Measurements from ENCODE around the gene DLG2. TPM values are rescaled to one million over a fixed set of nuclear protein-coding genes. Genes with fewer than 3 reads are reported as not detected.

Gene DLG2
- polyA plus RNA-seq, 3 donors, result 0.24 to 0.39 TPM; not detected in 1

DNA sequence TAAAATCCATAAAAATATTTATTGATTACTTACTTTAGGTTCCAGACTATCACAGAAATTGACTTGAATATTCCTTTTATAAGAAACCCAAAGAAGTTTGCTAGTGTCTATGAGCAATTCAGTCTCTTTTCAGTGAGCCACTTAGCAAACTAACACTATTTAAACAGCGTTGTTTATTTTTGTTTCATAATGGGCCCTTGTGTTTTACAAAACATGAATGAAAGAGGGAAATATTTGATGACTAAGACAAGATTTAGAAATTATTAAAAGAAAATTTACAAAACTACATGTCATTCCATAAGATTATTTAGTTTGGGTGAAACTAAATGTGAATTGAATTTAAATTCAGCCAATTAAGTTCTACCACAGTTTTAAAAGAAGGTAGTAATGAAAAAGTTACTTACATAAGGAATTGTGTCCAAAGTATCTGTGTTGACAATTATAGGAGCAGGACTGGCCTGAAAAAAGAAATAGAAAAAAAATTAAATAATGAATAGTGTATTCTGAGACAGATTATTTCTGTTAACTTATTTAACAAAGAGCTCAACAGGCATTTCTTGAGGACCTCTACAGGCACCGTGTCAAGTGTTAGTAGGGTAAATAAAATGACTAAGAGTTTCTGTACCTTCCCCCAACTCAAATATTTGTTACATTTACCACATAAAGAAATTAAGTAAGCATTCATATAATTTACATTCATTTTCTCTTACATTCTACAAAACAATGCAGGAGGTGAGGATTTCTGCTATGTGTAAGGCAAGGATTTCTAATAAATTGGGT lies 1376.1 kb downstream of the DLG2 start:
- TF ChIP-seq, protein P1, sequence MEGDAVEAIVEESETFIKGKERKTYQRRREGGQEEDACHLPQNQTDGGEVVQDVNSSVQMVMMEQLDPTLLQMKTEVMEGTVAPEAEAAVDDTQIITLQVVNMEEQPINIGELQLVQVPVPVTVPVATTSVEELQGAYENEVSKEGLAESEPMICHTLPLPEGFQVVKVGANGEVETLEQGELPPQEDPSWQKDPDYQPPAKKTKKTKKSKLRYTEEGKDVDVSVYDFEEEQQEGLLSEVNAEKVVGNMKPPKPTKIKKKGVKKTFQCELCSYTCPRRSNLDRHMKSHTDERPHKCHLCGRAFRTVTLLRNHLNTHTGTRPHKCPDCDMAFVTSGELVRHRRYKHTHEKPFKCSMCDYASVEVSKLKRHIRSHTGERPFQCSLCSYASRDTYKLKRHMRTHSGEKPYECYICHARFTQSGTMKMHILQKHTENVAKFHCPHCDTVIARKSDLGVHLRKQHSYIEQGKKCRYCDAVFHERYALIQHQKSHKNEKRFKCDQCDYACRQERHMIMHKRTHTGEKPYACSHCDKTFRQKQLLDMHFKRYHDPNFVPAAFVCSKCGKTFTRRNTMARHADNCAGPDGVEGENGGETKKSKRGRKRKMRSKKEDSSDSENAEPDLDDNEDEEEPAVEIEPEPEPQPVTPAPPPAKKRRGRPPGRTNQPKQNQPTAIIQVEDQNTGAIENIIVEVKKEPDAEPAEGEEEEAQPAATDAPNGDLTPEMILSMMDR (IDR thresholded peaks at IDR 0.05), result no peak
- intact Hi-C loops (cut with micrococcal nuclease), result no loop called here
- H3K27ac ChIP-seq (ENCODE audit: low read depth in 1 of 2, low read length in 2 of 2), result no peak overlapping the region

DNA sequence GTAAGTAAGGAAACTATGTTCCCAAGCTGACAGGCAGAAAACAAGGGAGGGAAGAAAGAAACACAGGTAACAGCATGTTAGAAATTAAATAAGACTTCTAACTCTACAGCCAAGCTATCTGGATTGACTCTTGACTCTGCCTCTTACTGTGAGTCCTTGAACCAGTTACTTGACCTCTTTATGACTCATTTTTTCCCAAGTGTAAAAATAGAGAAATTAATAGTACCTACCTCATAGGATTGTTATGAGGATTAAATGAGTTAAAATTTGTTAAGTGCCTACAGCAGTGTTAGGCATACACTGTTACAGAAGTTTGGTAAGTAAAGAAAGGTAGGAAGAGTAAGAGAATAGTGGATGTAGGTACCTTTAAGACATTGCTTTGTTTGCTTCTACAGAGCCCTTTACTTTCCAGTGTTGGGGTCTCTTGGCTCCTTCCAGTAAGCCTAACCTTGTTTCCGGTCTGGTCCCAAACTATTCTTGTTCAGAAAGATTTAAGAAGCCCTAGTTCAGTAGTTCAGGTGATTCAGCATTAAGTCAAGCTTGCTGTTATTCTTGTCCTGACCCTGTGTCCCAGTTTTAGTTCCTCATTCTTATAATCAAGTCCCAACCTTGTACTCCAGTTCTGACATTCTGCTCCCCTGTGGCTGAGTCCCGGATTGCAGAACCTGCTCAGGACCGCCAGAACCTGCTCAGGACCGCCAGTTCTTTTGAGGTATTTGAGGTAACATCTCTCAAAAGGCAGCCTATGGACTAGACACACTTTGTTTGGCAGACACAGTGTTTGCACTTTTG lies 1377.6 kb downstream of the DLG2 start:
- H2AFZ ChIP-seq (ENCODE audit: insufficient read depth, low read depth, low read length, poor library complexity, severe bottlenecking), result no peak overlapping the region
- intact Hi-C loops (cut with micrococcal nuclease), result no loop called here
- no peaks in the 10 kb centered on the region for H4K20me1 ChIP-seq (ENCODE audit: insufficient read depth, low read length)
- peaks cover 0 to 3% (median 0%) of the 10 kb centered on the region in 3 donors for H3K27me3 Mint-ChIP-seq (ENCODE audit: low read depth in 3 of 3)
- no peak overlapping the region for H3K4me2 ChIP-seq (replicated peaks; ENCODE audit: extremely low read depth, low read length, poor library complexity, severe bottlenecking)
- 56% methylated on average over 1 of the region's 4 CpGs for WGBS (ENCODE audit: insufficient coverage)
- no peaks in the 10 kb centered on the region for H3K36me3 Mint-ChIP-seq
- H3K9me3 Mint-ChIP-seq, result peaks cover 0 to 6% (median 2%) of the 10 kb centered on the region in 7 donors
- H3K4me3 Mint-ChIP-seq, result no peak overlapping the region
- H3K9ac ChIP-seq (ENCODE audit: insufficient read depth, low read length, poor library complexity, severe bottlenecking), result no peak overlapping the region
- H3K4me1 ChIP-seq (ENCODE audit: control insufficient read depth in 1 of 2, insufficient read depth in 2 of 2, low read length in 2 of 2), result no peaks in the 10 kb centered on the region
- no peaks in the 10 kb centered on the region for H3K9me3 ChIP-seq (replicated peaks in 1 of 2; ENCODE audit: control insufficient read depth in 1 of 2, insufficient read depth in 1 of 2, low read length in 2 of 2)
- TF ChIP-seq, protein P1 (IDR thresholded peaks at IDR 0.05), result no peak
- no peaks in the 10 kb centered on the region for H3K4me1 Mint-ChIP-seq
- H3K27ac ChIP-seq (ENCODE audit: low read depth in 1 of 2, low read length in 2 of 2), result no peak overlapping the region
- no peaks in the 10 kb centered on the region for H3K36me3 ChIP-seq (replicated peaks in 1 of 2; ENCODE audit: control insufficient read depth in 1 of 2, insufficient read depth in 2 of 2, low read length in 2 of 2)
- no peak overlapping the region for H3K27ac Mint-ChIP-seq
- no peak for DNase-seq
- no peaks in the 10 kb centered on the region for H3K79me2 ChIP-seq (ENCODE audit: insufficient read depth, low read length)
- H3K27me3 ChIP-seq (ENCODE audit: control insufficient read depth in 2 of 2, insufficient read depth in 2 of 2, low read length in 2 of 2), result no peaks in the 10 kb centered on the region
- no peak overlapping the region for H3K4me3 ChIP-seq (replicated peaks in 1 of 3; ENCODE audit: low read depth in 2 of 3, low read length in 3 of 3)

More for the DNA sequence above, 1376.1 kb downstream of the DLG2 start:
- no peak overlapping the region for H3K4me3 ChIP-seq (replicated peaks in 1 of 3; ENCODE audit: low read depth in 2 of 3, low read length in 3 of 3)
- DNase-seq, result no peak
- no peaks in the 10 kb centered on the region for H3K79me2 ChIP-seq (ENCODE audit: insufficient read depth, low read length)
- Mint-ChIP-seq H3K27me3 (ENCODE audit: low read depth in 3 of 3) (peaks cover 0 to 3% (median 2%) of the 10 kb centered on the region in 3 donors), H3K9me3 (peaks cover 0 to 9% (median 4%) of the 10 kb centered on the region in 7 donors), H3K36me3 (no peaks in the 10 kb centered on the region), H3K27ac (no peak overlapping the region), H3K4me3 (no peak overlapping the region), H3K4me1 (no peaks in the 10 kb centered on the region)
- H3K4me2 ChIP-seq (replicated peaks; ENCODE audit: extremely low read depth, low read length, poor library complexity, severe bottlenecking), result no peak overlapping the region
- H3K9ac ChIP-seq (ENCODE audit: insufficient read depth, low read length, poor library complexity, severe bottlenecking), result no peak overlapping the region
- no peaks in the 10 kb centered on the region for H3K9me3 ChIP-seq (replicated peaks in 1 of 2; ENCODE audit: control insufficient read depth in 1 of 2, insufficient read depth in 1 of 2, low read length in 2 of 2)
- H3K27me3 ChIP-seq (ENCODE audit: control insufficient read depth in 2 of 2, insufficient read depth in 2 of 2, low read length in 2 of 2), result no peaks in the 10 kb centered on the region
- H3K36me3 ChIP-seq (replicated peaks in 1 of 2; ENCODE audit: control insufficient read depth in 1 of 2, insufficient read depth in 2 of 2, low read length in 2 of 2), result no peaks in the 10 kb centered on the region
- no peaks in the 10 kb centered on the region for H4K20me1 ChIP-seq (ENCODE audit: insufficient read depth, low read length)
- no peaks in the 10 kb centered on the region for H3K4me1 ChIP-seq (ENCODE audit: control insufficient read depth in 1 of 2, insufficient read depth in 2 of 2, low read length in 2 of 2)
- no peak overlapping the region for H2AFZ ChIP-seq (ENCODE audit: insufficient read depth, low read depth, low read length, poor library complexity, severe bottlenecking)
- WGBS (ENCODE audit: insufficient coverage), result no CpG with 5 or more reads among the region's 2 CpGs

Data from CD14-positive monocyte (primary cell).